ENCODE measurements around the gene TXN.
"Not testable (repeated sequence)": the region's sequence is repeated elsewhere in the genome, so short reads cannot be mapped to it uniquely, and the experiment has no call there.

The TXN gene

DNA sequence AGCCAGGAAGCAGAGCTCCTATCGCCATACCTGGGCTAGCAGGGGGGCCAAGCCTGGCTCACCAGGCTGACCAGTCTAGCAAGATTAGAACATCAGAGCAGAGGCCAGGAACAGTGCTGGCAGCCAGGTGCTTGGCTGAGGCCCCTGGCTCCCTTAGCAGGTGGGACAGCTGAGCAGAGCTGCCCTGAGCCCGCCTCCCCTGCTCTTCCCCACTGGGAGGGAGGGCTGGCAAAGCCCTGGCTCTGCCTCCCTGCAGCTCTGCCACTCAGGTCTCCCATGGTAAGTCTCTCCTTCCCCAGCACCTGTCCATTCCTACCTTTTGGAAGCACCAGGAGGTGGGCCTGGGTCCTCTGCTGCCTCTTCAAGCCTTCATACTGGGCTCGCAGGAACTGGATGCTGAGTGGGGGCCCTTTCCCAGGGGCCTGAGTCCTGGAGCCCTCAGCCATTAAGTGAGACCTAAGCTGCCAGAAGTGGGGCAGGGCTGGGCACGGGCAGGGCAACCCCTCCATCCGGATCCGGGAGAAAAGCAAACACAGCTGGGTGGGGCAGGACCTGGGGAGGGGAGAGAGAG, 49.2 kb downstream of the TXN start:
- peak; percentile 41 for DNase-seq

DNA sequence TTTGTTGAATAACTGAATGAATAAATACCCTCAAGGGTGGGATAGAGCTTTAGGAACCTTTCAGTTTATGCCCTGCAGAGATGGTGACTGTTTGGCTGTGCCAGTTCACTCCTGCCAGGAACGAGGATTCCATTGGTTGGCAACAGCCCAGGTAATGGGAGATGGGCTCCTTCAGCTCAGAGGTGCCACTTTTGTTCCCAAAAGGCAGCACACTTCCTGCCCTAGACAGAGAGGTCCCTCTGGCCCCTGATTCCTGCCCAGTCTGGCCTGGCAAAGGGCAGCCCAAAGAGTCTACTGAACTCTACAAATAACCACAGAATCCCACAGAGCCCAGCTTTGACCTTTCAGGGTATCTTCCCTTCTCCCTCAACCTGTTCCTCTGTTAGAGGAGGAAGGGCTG, 49.9 kb downstream of the TXN start:
- DNase-seq, result no peak

DNA sequence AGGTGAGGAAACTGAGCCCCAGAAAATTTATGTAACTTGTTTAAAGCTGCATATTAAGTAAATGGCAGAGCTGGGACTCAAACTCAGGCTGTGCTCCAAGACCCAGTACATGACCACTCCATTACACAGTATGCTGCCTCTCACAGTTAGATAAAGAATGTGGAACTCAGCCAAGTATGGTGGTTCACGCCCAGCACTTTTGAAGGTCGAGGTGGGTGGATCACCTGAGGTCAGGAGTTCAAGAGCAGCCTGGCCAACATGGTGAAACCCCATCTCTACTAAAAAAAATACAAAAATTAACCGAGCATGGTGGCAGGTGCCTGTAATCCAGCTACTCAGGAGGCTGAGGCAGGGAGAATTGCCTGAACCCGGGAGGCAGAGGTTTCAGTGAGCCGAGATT, 50.7 kb downstream of the TXN start:
- DNase-seq, result not testable (repeated sequence)

DNA sequence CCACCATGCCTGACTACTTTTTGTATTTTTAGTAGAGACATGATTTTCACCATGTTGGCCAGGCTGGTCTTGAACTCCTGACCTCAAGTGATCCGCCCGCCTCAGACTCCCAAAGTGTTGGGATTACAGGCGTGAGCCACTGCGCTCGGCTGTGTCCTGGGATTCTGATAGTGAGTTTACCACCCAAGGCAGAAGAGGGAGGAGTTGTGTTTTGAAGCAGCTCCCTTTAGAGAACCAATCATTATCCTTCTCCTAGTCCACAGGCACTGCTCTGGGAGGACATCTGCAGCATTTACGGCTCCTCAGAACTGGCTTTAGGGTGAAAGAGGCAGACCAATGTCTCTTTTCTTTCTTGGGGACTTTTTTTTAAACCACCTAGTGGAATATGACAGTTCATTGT, 54.1 kb downstream of the TXN start:
- DNase-seq, result no peak

DNA sequence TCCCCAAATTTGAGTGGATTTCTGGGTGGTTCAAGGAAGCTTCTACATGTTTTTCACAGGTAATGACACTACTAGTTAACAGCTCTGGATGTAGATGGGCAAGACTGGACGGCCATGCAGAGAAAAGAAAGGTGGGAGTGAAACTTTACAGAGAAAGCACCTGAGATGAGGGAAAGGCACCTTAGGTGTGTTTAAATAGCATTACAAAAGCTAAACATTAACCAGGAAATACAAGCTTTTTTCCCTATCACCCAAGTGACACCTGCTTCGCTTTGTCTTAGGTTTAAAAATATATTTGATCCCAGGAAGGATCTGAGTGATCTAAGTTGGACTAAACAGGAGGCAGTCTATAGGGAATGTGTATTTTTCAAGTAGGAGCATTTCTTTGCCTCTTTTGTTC, 56.7 kb downstream of the TXN start:
- no peak for DNase-seq

DNA sequence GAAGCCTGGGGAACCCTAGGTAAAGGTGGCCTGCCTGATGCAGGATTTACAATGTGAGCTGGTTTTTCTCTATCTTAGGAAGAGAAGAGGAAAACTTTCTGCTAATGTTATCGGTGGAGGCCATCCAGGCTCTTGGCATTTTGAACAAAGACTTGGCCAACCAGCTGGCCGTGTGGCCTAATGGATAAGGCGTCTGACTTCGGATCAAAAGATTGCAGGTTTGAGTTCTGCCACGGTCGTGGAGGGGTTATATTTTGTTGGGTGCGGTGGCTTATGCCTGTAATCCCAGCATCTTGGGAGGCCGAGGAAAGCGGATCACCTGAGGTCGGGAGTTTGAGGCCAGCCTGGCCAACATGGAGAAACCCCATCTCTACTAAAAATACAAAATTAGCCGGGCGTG, 58.0 kb downstream of the TXN start:
- DNase-seq, result no peak

DNA sequence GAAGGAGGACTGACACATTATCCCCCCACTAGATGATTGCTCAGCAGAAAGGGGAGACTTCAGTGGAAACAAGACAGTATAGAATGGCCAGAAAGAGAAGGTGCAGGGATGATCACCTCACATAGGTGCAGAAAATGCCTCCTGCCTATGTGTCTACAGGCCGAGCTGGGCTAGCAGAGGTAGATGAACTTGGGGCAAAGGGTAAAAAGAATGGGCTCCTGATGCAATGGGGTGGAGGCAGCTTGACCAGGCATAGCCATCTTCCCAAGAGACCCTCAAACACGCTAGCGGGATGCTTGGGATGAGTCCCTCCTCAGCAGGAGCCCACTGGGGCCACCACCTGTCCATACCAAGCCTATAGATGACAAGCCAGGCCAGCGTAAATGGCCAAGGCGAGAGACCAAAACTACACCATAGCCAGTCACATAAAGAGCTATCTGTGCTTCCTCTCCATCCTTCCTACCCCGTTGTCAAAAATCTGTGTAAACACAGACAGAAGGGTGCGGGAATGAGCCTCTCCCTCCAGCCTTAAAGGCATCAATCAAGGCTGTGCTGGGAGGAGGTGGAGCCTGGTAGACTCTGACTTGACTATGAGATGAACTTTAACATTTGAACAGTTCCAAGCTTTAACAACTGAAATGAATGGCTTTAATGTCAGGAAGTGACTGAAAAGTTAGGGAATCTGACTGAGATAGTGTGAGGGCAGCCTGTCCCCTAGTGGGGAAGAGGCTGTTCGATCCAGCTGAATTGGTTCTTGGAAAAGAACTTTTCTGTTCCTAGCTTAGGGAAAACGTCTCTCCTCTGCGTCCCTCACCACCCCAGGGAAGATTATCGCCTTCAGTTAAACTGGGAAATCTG, 58.7 kb downstream of the TXN start:
- DNase-seq, result no peak

DNA sequence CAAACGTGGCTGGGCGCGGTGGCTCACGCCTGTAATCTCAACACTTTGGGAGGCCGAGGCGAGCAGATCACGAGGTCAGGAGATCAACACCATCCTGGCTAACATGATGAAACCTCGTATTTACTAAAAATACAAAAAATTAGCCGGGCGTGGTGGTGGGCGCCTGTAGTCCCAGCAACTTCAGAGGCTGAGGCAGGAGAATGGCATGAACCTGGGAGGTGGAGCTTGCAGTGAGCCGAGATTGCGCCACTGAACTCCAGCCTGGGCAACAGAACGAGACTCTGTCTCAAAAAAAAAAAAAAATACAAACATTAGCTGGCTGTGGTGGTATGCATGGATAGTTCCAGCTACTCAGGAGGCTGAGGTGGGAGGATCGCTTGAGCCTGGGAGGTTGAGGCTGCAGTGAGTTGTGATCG, 60.2 kb downstream of the TXN start:
- DNase-seq, result not testable (repeated sequence)

Data from NCI-H146 (cell line).